Brain microvascular endothelial cell (primary cell): Measurements from ENCODE around the gene ABCC10.
A peak's percentile ranks its signal among the peaks of the same experiment; 100 is the strongest.
"Not testable (repeated sequence)": the region's sequence is repeated elsewhere in the genome, so short reads cannot be mapped to it uniquely, and the experiment has no call there.

Experiments
- DNase-seq: peaks from one replicate; pipeline ENCODE4 v3.0.0-alpha.2; 2020
- H3K27ac ChIP-seq: fragments of 250-450 bp; sonication (Bioruptor Pico); 2 replicates; pipeline ENCODE4 v1.5.1; 2020; ENCODE audit warnings: mild to moderate bottlenecking, moderate library complexity
- H3K27me3 ChIP-seq: fragments of 250-450 bp; sonication (Bioruptor Pico); replicated peaks from 2 replicates; pipeline ENCODE4 v1.5.1; 2020; ENCODE audit warnings: mild to moderate bottlenecking
- H3K36me3 ChIP-seq: fragments of 250-450 bp; sonication (Bioruptor Pico); replicated peaks from 2 replicates; pipeline ENCODE4 v1.5.1; 2020; ENCODE audit warnings: mild to moderate bottlenecking
- H3K4me3 ChIP-seq: 2 replicates; pipeline ENCODE4 v1.5.1; 2011; ENCODE audit warnings: low read depth, mild to moderate bottlenecking, control low read depth, low read length, moderate library complexity
- in situ Hi-C: cut with HindIII; loops from 2 replicates; pipeline ENCODE4 v1.10.0; 2017; ENCODE audit warnings: low sequenced_read_pairs, low pct_ligation_motif_present
- TF ChIP-seq, protein P1 (sequence below): IDR thresholded peaks from 2 replicates; pipeline ENCODE4 v1.5.1; 2011; ENCODE audit warnings: low read depth, mild to moderate bottlenecking, moderate library complexity, low read length, control low read depth, inconsistent platforms; ENCODE audit errors: missing control alignments

The ABCC10 gene, protein sequence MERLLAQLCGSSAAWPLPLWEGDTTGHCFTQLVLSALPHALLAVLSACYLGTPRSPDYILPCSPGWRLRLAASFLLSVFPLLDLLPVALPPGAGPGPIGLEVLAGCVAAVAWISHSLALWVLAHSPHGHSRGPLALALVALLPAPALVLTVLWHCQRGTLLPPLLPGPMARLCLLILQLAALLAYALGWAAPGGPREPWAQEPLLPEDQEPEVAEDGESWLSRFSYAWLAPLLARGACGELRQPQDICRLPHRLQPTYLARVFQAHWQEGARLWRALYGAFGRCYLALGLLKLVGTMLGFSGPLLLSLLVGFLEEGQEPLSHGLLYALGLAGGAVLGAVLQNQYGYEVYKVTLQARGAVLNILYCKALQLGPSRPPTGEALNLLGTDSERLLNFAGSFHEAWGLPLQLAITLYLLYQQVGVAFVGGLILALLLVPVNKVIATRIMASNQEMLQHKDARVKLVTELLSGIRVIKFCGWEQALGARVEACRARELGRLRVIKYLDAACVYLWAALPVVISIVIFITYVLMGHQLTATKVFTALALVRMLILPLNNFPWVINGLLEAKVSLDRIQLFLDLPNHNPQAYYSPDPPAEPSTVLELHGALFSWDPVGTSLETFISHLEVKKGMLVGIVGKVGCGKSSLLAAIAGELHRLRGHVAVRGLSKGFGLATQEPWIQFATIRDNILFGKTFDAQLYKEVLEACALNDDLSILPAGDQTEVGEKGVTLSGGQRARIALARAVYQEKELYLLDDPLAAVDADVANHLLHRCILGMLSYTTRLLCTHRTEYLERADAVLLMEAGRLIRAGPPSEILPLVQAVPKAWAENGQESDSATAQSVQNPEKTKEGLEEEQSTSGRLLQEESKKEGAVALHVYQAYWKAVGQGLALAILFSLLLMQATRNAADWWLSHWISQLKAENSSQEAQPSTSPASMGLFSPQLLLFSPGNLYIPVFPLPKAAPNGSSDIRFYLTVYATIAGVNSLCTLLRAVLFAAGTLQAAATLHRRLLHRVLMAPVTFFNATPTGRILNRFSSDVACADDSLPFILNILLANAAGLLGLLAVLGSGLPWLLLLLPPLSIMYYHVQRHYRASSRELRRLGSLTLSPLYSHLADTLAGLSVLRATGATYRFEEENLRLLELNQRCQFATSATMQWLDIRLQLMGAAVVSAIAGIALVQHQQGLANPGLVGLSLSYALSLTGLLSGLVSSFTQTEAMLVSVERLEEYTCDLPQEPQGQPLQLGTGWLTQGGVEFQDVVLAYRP (N-terminal part only)

DNA sequence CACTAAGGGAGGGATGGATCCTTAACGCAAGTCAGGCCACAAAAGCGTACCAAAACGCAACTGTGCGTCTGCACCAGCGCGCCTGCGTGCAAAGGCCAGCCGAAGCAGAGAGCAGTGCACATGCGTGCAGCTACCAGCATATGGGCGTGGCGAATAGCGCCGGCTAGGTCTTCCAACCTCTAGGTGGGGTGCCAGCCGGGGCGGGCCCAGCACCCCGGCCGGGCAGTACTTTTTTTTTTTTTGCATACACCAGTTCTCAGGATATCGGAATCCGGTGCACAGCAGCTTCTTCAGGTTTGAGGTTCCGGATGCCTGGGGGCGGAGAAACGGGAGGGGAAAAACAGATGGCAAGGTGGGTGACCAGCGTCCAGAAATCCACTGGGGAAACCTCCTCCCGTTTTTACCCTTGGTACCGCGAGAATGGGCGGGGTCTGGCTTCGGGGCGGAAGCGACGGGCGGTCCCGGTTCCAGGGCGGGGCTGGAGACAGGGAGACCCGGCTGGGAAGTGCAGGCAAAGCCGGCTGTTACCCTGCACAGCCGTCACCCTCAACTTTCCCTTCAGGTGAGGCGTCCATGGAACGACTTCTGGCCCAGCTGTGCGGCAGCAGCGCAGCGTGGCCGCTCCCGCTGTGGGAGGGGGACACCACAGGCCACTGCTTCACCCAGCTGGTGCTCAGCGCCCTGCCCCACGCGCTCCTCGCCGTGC, at the start of gene ABCC10:
ABCC10 (plus strand) TSS at position 136 of the 706 bp plus-strand sequence; CDS start at position 574, 438 bp downstream.
- in situ Hi-C loops, result no loop called here
- peak within 1 kb of the TSS; percentile 75 for H3K27ac ChIP-seq
- DNase-seq, result peak; percentile 94
- TF ChIP-seq, protein P1, sequence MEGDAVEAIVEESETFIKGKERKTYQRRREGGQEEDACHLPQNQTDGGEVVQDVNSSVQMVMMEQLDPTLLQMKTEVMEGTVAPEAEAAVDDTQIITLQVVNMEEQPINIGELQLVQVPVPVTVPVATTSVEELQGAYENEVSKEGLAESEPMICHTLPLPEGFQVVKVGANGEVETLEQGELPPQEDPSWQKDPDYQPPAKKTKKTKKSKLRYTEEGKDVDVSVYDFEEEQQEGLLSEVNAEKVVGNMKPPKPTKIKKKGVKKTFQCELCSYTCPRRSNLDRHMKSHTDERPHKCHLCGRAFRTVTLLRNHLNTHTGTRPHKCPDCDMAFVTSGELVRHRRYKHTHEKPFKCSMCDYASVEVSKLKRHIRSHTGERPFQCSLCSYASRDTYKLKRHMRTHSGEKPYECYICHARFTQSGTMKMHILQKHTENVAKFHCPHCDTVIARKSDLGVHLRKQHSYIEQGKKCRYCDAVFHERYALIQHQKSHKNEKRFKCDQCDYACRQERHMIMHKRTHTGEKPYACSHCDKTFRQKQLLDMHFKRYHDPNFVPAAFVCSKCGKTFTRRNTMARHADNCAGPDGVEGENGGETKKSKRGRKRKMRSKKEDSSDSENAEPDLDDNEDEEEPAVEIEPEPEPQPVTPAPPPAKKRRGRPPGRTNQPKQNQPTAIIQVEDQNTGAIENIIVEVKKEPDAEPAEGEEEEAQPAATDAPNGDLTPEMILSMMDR, result peak; percentile 64
- H3K27me3 ChIP-seq, result no peaks in the 10 kb centered on the region
- peak within 1 kb of the TSS; percentile 98 for H3K4me3 ChIP-seq
- H3K36me3 ChIP-seq, result peaks cover 7% of the 10 kb centered on the region

DNA sequence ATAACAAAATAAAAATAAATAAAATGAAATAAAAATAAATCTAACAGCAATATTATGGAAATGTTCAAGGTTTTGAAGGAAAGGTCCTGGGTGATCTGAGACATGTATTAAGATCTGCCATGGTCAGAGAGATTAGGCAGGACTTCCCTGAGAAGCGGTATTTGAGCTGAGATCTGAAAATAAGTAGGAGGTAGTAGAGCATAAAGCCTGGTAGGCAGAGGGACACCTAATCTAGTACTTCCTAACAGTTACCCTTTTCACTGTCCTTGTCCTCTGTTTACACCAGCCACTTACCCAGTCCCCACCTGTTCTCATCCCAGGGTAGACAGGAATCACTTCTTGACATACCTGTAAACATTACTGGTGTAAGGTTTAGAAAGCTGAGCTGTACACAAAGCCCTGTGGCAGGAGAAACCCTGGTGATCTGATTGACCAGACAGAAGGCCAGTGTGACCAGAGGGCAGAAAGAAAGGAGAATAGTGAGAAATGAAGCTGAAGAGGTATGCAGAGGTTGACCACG, 49.6 kb upstream of the ABCC10 start:
- TF ChIP-seq, protein P1, result no peak
- DNase-seq, result no peak
- no peak overlapping the region for H3K27ac ChIP-seq
- no peaks in the 10 kb centered on the region for H3K36me3 ChIP-seq
- H3K4me3 ChIP-seq, result no peak overlapping the region
- no peaks in the 10 kb centered on the region for H3K27me3 ChIP-seq
- in situ Hi-C loops, result no loop called here

DNA sequence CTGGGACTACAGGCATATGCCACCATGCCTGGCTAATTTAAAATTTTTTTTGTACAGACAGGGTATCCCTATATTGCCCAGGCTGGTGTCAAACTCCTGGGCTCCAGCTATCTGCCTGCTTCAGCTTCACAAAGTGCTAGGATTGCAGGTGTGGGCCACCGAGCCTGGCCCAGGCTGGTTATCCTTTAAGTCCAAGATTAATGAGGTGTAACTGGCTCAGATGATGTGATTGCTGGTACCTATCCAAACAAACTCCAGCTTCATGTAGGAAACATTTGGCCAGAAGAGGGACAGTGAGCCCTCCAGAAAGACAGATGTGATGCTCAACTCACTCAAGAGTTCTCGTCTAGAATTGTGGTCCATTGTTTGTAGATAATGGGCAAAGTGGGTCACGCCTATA, 48.7 kb upstream of the ABCC10 start:
- TF ChIP-seq, protein P1, result no peak
- no peak for DNase-seq

DNA sequence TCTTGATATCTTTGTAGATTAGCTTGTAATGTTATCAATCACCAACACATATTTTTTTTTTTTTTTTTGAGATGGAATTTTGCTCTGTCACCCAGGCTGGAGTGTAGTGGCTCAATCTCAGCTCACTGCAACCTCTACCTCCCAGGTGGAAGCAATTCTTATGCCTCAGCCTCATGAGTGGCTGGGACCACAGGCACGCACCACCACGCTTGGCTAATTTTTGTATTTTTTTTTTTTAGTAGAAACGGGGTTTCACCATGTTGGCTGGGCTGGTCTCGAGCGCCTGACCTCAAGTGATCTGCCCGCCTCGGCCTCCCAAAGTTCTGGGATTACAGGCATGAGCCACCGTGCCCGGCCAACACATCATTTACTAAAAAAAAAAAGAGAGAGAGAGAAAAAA, 46.5 kb upstream of the ABCC10 start:
- H3K36me3 ChIP-seq, H3K27me3 ChIP-seq, H3K4me3 ChIP-seq, in situ Hi-C loops, H3K27ac ChIP-seq, DNase-seq: not testable (repeated sequence)

More for the DNA sequence above, 48.7 kb upstream of the ABCC10 start:
- H3K27ac ChIP-seq, result no peak overlapping the region
- no peak overlapping the region for H3K4me3 ChIP-seq
- H3K36me3 ChIP-seq, result no peaks in the 10 kb centered on the region
- in situ Hi-C loops, result no loop called here
- no peaks in the 10 kb centered on the region for H3K27me3 ChIP-seq

DNA sequence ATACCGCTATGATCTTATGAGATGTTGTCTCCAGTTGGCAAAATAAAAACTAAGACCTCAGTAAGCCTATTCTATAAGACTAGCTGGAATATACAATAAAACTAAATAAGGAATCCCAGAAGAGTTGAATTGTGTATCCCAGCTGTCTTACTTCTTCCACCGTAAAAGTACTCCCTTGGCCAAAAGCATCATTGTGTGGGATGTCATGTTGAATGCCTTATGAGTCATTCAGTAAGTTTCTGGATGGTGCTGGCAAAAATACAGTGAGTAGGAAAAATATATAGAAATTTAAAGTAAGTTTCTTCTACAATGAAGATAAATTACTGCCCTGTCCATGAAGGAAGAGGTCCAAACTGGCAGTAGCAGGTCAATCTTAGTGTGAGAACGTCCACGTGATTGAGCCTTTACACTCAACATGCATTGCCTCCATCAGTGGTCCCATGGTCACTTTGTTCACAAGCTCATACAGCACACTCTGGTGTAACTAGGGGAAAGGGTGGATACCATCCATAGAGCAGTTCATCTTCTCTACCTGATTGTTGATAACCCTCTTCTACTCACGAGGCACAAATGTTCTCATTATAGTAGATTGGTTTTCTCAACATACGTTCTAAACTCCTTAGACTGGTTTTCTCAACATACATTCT, 44.2 kb upstream of the ABCC10 start:
- DNase-seq, result peak; percentile 47
- in situ Hi-C loops, result no loop called here
- H3K36me3 ChIP-seq, result no peaks in the 10 kb centered on the region
- H3K4me3 ChIP-seq, result no peak overlapping the region
- no peaks in the 10 kb centered on the region for H3K27me3 ChIP-seq
- peak overlapping the region; percentile 32 for H3K27ac ChIP-seq
- TF ChIP-seq, protein P1, result no peak
